ENCODE data around the gene CDY2A. TPM values are rescaled to one million over a fixed set of nuclear protein-coding genes. Genes with fewer than 3 reads are reported as not detected.
"Not testable (repeated sequence)": the region's sequence is repeated elsewhere in the genome, so short reads cannot be mapped to it uniquely, and the experiment has no call there.

Gene CDY2A
- polyA plus RNA-seq (2013, experiment 1 of 2): not detected
- polyA plus RNA-seq (2013, experiment 2 of 2): not detected

DNA sequence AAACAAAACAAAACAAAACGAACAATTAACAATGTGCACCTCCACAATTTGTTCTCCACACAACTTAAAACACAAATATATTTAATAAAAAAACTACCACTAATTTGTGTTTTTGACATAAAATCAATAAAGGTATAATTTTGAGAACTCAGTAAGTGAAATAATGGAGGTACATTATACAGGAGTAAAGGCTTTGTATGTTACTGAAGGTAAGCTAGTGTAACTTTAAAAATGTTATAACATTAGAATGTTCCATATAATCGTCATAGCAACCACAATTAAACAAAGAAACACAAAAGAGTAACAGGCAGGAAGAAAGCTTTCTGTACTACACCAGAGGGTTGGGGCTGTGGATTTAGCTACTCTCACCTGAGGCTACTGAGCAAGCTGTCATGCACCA is at the start of gene CDY2A:
Gene CDY2A, plus strand, starts transcription at position 301 of the 400 bp plus-strand sequence. CDS start 328 bp downstream, outside the sequence.
- not testable (repeated sequence) for H3K23ac ChIP-seq (ENCODE audit: low read depth, low read length, poor library complexity); H3K27me3 ChIP-seq (ENCODE audit: control insufficient read depth in 3 of 3, insufficient read depth in 3 of 3, low read depth in 1 of 3, low read length in 3 of 3); H2BK15ac ChIP-seq (ENCODE audit: low read length); H2AK5ac ChIP-seq (ENCODE audit: low read depth, low read length); H3K27ac ChIP-seq (replicated peaks; ENCODE audit: low read length); H4K8ac ChIP-seq (ENCODE audit: low read depth, low read length); H3K79me1 ChIP-seq (ENCODE audit: low read depth, low read length); DNase-seq (ENCODE audit: low spot score); H2BK5ac ChIP-seq (ENCODE audit: low read length); H3K36me3 ChIP-seq (replicated peaks in 1 of 2; ENCODE audit: control insufficient read depth in 2 of 2, insufficient read depth in 2 of 2, low read length in 2 of 2); H3K9me3 ChIP-seq (replicated peaks in 1 of 2; ENCODE audit: control insufficient read depth in 2 of 2, insufficient read depth in 1 of 2, low read depth in 1 of 2, low read length in 2 of 2); H3K4me1 ChIP-seq (ENCODE audit: control insufficient read depth in 2 of 2, insufficient read depth in 1 of 2, low read depth in 1 of 2, low read length in 2 of 2); H2AFZ ChIP-seq (ENCODE audit: low read length); H4K91ac ChIP-seq (ENCODE audit: low read depth, low read length, poor library complexity); H3K4me2 ChIP-seq (ENCODE audit: insufficient read depth, low read length, poor library complexity, severe bottlenecking); H3K4ac ChIP-seq (ENCODE audit: low read length); H3K18ac ChIP-seq (ENCODE audit: low read length); H2BK12ac ChIP-seq (ENCODE audit: low read length); H3K9ac ChIP-seq (ENCODE audit: low read depth, low read length, poor library complexity); H3K4me3 ChIP-seq (ENCODE audit: low read length in 2 of 2); H2BK120ac ChIP-seq (ENCODE audit: low read depth, low read length); H3K14ac ChIP-seq (ENCODE audit: low read length)
- no CpG with 5 or more reads among the region's 2 CpGs for WGBS, 2 donors (ENCODE audit: extremely low coverage in 2 of 2, insufficient read length in 2 of 2, insufficient replicate concordance in 1 of 2)

DNA sequence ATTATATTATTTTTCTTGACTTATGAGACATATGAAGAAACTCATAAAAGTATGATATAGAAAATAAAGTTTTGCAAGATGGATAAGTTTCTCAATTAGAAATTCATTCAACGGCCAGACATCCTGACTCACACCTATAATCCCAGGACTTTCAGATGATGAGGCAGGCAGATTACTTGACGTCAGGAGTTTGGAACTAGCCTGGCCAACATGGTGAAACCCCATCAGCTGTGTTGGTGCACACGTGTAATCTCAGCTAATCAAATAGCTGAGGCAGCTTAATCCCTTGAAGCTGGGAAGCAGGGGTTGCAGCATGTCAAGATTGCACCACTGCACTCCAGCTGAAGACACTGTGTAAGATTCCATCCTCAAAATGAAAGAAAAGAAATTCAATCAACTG is 28.0 kb upstream of the CDY2A start:
- not testable (repeated sequence) for H3K18ac ChIP-seq (ENCODE audit: low read length); H3K36me3 ChIP-seq (replicated peaks in 1 of 2; ENCODE audit: control insufficient read depth in 2 of 2, insufficient read depth in 2 of 2, low read length in 2 of 2); H2AFZ ChIP-seq (ENCODE audit: low read length); H3K79me1 ChIP-seq (ENCODE audit: low read depth, low read length); H2BK12ac ChIP-seq (ENCODE audit: low read length); H3K9me3 ChIP-seq (replicated peaks in 1 of 2; ENCODE audit: control insufficient read depth in 2 of 2, insufficient read depth in 1 of 2, low read depth in 1 of 2, low read length in 2 of 2); H4K8ac ChIP-seq (ENCODE audit: low read depth, low read length); H3K4me1 ChIP-seq (ENCODE audit: control insufficient read depth in 2 of 2, insufficient read depth in 1 of 2, low read depth in 1 of 2, low read length in 2 of 2); H3K27ac ChIP-seq (replicated peaks; ENCODE audit: low read length); H2AK5ac ChIP-seq (ENCODE audit: low read depth, low read length); H3K4me3 ChIP-seq (ENCODE audit: low read length in 2 of 2); H3K27me3 ChIP-seq (ENCODE audit: control insufficient read depth in 3 of 3, insufficient read depth in 3 of 3, low read depth in 1 of 3, low read length in 3 of 3); DNase-seq (ENCODE audit: low spot score); H3K14ac ChIP-seq (ENCODE audit: low read length); H3K23ac ChIP-seq (ENCODE audit: low read depth, low read length, poor library complexity); H2BK5ac ChIP-seq (ENCODE audit: low read length); H3K4ac ChIP-seq (ENCODE audit: low read length); H3K4me2 ChIP-seq (ENCODE audit: insufficient read depth, low read length, poor library complexity, severe bottlenecking); H4K91ac ChIP-seq (ENCODE audit: low read depth, low read length, poor library complexity); H3K9ac ChIP-seq (ENCODE audit: low read depth, low read length, poor library complexity); H2BK15ac ChIP-seq (ENCODE audit: low read length); H2BK120ac ChIP-seq (ENCODE audit: low read depth, low read length)
- no CpG with 5 or more reads among the region's 3 CpGs for WGBS, 2 donors (ENCODE audit: extremely low coverage in 2 of 2, insufficient read length in 2 of 2, insufficient replicate concordance in 1 of 2)

- H3K36me3 ChIP-seq (replicated peaks in 1 of 2; ENCODE audit: control insufficient read depth in 2 of 2, insufficient read depth in 2 of 2, low read length in 2 of 2); H2BK15ac ChIP-seq (ENCODE audit: low read length); DNase-seq (ENCODE audit: low spot score); H3K14ac ChIP-seq (ENCODE audit: low read length); H3K9ac ChIP-seq (ENCODE audit: low read depth, low read length, poor library complexity); H4K91ac ChIP-seq (ENCODE audit: low read depth, low read length, poor library complexity); H2BK120ac ChIP-seq (ENCODE audit: low read depth, low read length); H2AK5ac ChIP-seq (ENCODE audit: low read depth, low read length); H3K9me3 ChIP-seq (replicated peaks in 1 of 2; ENCODE audit: control insufficient read depth in 2 of 2, insufficient read depth in 1 of 2, low read depth in 1 of 2, low read length in 2 of 2); H3K4ac ChIP-seq (ENCODE audit: low read length); H3K23ac ChIP-seq (ENCODE audit: low read depth, low read length, poor library complexity); H3K4me2 ChIP-seq (ENCODE audit: insufficient read depth, low read length, poor library complexity, severe bottlenecking); H3K27me3 ChIP-seq (ENCODE audit: control insufficient read depth in 3 of 3, insufficient read depth in 3 of 3, low read depth in 1 of 3, low read length in 3 of 3); H2BK12ac ChIP-seq (ENCODE audit: low read length); H3K79me1 ChIP-seq (ENCODE audit: low read depth, low read length); H3K4me1 ChIP-seq (ENCODE audit: control insufficient read depth in 2 of 2, insufficient read depth in 1 of 2, low read depth in 1 of 2, low read length in 2 of 2); H3K27ac ChIP-seq (replicated peaks; ENCODE audit: low read length); H2AFZ ChIP-seq (ENCODE audit: low read length); H4K8ac ChIP-seq (ENCODE audit: low read depth, low read length); H3K4me3 ChIP-seq (ENCODE audit: low read length in 2 of 2); H3K18ac ChIP-seq (ENCODE audit: low read length); H2BK5ac ChIP-seq (ENCODE audit: low read length): not testable (repeated sequence)
- no CpG with 5 or more reads among the region's 2 CpGs for WGBS, 2 donors (ENCODE audit: extremely low coverage in 2 of 2, insufficient read length in 2 of 2, insufficient replicate concordance in 1 of 2)
Observed at GRCh38 chrY:17998266-17998665, 27.3 kb upstream of the CDY2A start.

DNA sequence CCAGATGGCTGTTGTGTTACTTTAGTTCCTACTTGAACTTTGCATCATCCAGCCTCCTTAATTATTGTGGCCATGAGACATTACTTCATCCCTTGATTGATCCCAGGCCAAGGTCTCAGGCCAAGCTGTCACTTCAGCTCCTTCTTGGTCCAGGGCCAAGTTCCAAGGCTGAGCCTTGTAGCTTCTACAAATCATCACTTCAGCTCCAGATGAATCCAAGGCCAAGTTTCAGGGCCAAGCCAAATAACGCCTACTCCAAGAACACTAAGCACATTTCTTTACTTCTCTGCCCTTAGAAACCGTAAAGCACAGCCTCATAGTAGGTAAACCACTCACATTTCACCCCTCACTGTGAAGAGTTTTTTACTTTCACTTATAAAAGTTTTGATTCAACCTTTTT is 1.7 kb upstream of the CDY2A start:
- H2BK12ac ChIP-seq (ENCODE audit: low read length): not testable (repeated sequence)
- WGBS, 2 donors (ENCODE audit: extremely low coverage in 2 of 2, insufficient read length in 2 of 2, insufficient replicate concordance in 1 of 2): no CpG with 5 or more reads among the region's 2 CpGs

More for the DNA sequence above, 1.7 kb upstream of the CDY2A start:
- not testable (repeated sequence) for H3K9me3 ChIP-seq (replicated peaks in 1 of 2; ENCODE audit: control insufficient read depth in 2 of 2, insufficient read depth in 1 of 2, low read depth in 1 of 2, low read length in 2 of 2); H3K27me3 ChIP-seq (ENCODE audit: control insufficient read depth in 3 of 3, insufficient read depth in 3 of 3, low read depth in 1 of 3, low read length in 3 of 3); DNase-seq (ENCODE audit: low spot score); H3K4me1 ChIP-seq (ENCODE audit: control insufficient read depth in 2 of 2, insufficient read depth in 1 of 2, low read depth in 1 of 2, low read length in 2 of 2); H3K4me2 ChIP-seq (ENCODE audit: insufficient read depth, low read length, poor library complexity, severe bottlenecking); H2BK120ac ChIP-seq (ENCODE audit: low read depth, low read length); H3K4me3 ChIP-seq (ENCODE audit: low read length in 2 of 2); H2BK5ac ChIP-seq (ENCODE audit: low read length); H3K23ac ChIP-seq (ENCODE audit: low read depth, low read length, poor library complexity); H3K79me1 ChIP-seq (ENCODE audit: low read depth, low read length); H4K91ac ChIP-seq (ENCODE audit: low read depth, low read length, poor library complexity); H2BK15ac ChIP-seq (ENCODE audit: low read length); H2AFZ ChIP-seq (ENCODE audit: low read length); H3K18ac ChIP-seq (ENCODE audit: low read length); H3K9ac ChIP-seq (ENCODE audit: low read depth, low read length, poor library complexity); H3K4ac ChIP-seq (ENCODE audit: low read length); H3K36me3 ChIP-seq (replicated peaks in 1 of 2; ENCODE audit: control insufficient read depth in 2 of 2, insufficient read depth in 2 of 2, low read length in 2 of 2); H2AK5ac ChIP-seq (ENCODE audit: low read depth, low read length); H3K27ac ChIP-seq (replicated peaks; ENCODE audit: low read length); H4K8ac ChIP-seq (ENCODE audit: low read depth, low read length); H3K14ac ChIP-seq (ENCODE audit: low read length)

Measured in neuronal stem cell (in vitro differentiated cells).